Mesenchymal stem cell (in vitro differentiated cells and primary cell): Measurements from ENCODE around the gene RNPS1.

Experiments
- DNase-seq: peaks from one replicate; pipeline ENCODE4 v3.0.0-alpha.2; 2013
- H2AFZ ChIP-seq: one replicate; pipeline ENCODE4 v1.6.1; 2013; ENCODE audit warnings: low read depth, mild to moderate bottlenecking, control low read depth, inconsistent platforms, low read length, moderate library complexity
- H2AK5ac ChIP-seq: 2 replicates; pipeline ENCODE4 v1.6.1; 2013; ENCODE audit warnings: low read length, moderate library complexity, mild to moderate bottlenecking, inconsistent platforms; ENCODE audit not compliant: severe bottlenecking
- H2BK120ac ChIP-seq: one replicate; pipeline ENCODE4 v1.6.1; 2013; ENCODE audit warnings: low read depth, mild to moderate bottlenecking, inconsistent platforms, low read length, moderate library complexity
- H2BK12ac ChIP-seq, 2 experiments: one replicate each; pipeline ENCODE4 v1.6.1; 2013; ENCODE audit warnings: inconsistent platforms in 2 of 2, low read length in 2 of 2, mild to moderate bottlenecking in 2 of 2, moderate library complexity in 2 of 2, control low read depth in 1 of 2
- H2BK15ac ChIP-seq: one replicate; pipeline ENCODE4 v1.6.1; 2013; ENCODE audit warnings: mild to moderate bottlenecking, low read depth, inconsistent platforms; ENCODE audit not compliant: poor library complexity, severe bottlenecking
- H2BK5ac ChIP-seq: 2 replicates; pipeline ENCODE4 v1.6.1; 2013; ENCODE audit warnings: low read depth, mild to moderate bottlenecking, low read length, control low read depth, inconsistent platforms; ENCODE audit not compliant: poor library complexity, severe bottlenecking
- H3K14ac ChIP-seq, 2 experiments: one replicate each; pipeline ENCODE4 v1.6.1; 2013; ENCODE audit warnings: inconsistent platforms in 2 of 2, low read length in 2 of 2, control low read depth in 1 of 2, mild to moderate bottlenecking in 1 of 2, moderate library complexity in 1 of 2
- H3K18ac ChIP-seq, 2 experiments: one replicate each; pipeline ENCODE4 v1.6.1; 2013; ENCODE audit warnings: inconsistent platforms in 2 of 2, low read length in 2 of 2, control low read depth in 1 of 2, low read depth in 1 of 2, mild to moderate bottlenecking in 1 of 2
- H3K23ac ChIP-seq, 2 experiments: one replicate each; pipeline ENCODE4 v1.6.1; 2013; ENCODE audit warnings: inconsistent platforms in 2 of 2, low read length in 2 of 2, mild to moderate bottlenecking in 2 of 2, moderate library complexity in 2 of 2, control low read depth in 1 of 2
- H3K27ac ChIP-seq: 2 replicates; pipeline ENCODE4 v1.5.1; 2013; ENCODE audit warnings: mild to moderate bottlenecking, moderate library complexity, low read length, control low read depth, inconsistent platforms; ENCODE audit not compliant: poor library complexity, severe bottlenecking
- H3K27me3 ChIP-seq, 2 experiments: 2 replicates each; pipeline versions ENCODE4 v1.6.1 to v1.7.0; 2013; ENCODE audit warnings: low read length in 2 of 2, mild to moderate bottlenecking in 2 of 2, moderate library complexity in 2 of 2, control low read depth in 1 of 2, inconsistent platforms in 1 of 2; ENCODE audit not compliant: control insufficient read depth in 1 of 2, insufficient read depth in 1 of 2
- H3K36me3 ChIP-seq, 2 experiments: 2 replicates each; pipeline versions ENCODE4 v1.6.1 to v1.7.0; 2013; ENCODE audit warnings: low read length in 2 of 2, control low read depth in 1 of 2, inconsistent platforms in 1 of 2, low read depth in 1 of 2, mild to moderate bottlenecking in 1 of 2; ENCODE audit not compliant: insufficient read depth in 2 of 2, control insufficient read depth in 1 of 2
- H3K4ac ChIP-seq, 2 experiments: one replicate each; pipeline ENCODE4 v1.6.1; 2013; ENCODE audit warnings: inconsistent platforms in 2 of 2, low read length in 2 of 2, mild to moderate bottlenecking in 2 of 2, moderate library complexity in 2 of 2, control low read depth in 1 of 2, low read depth in 1 of 2
- H3K4me1 ChIP-seq: 2 replicates; pipeline ENCODE4 v1.6.1; 2013; ENCODE audit warnings: low read depth, low read length, control low read depth; ENCODE audit not compliant: control insufficient read depth, insufficient read depth
- H3K4me2 ChIP-seq: 2 replicates; pipeline ENCODE4 v1.6.1; 2013; ENCODE audit warnings: low read length, mild to moderate bottlenecking, inconsistent platforms; ENCODE audit not compliant: poor library complexity, severe bottlenecking
- H3K4me3 ChIP-seq, 2 experiments: 2 replicates each; pipeline versions ENCODE4 v1.5.1 to v1.7.0; 2013; ENCODE audit warnings: low read length in 2 of 2, mild to moderate bottlenecking in 2 of 2, control low read depth in 1 of 2, low read depth in 1 of 2; ENCODE audit not compliant: insufficient read depth in 1 of 2
- H3K79me1 ChIP-seq: replicated peaks from 2 replicates; pipeline ENCODE4 v1.6.1; 2013; ENCODE audit warnings: mild to moderate bottlenecking, control low read depth, low read length, inconsistent platforms; ENCODE audit not compliant: poor library complexity, severe bottlenecking
- H3K9ac ChIP-seq: 2 replicates; pipeline ENCODE4 v1.7.0; 2013; ENCODE audit warnings: mild to moderate bottlenecking, low read length, moderate library complexity
- H3K9me3 ChIP-seq: 2 replicates; pipeline ENCODE4 v1.7.0; 2013; ENCODE audit warnings: mild to moderate bottlenecking, low read length; ENCODE audit not compliant: control insufficient read depth
- H4K8ac ChIP-seq: one replicate; pipeline ENCODE4 v1.6.1; 2013; ENCODE audit warnings: inconsistent platforms, mild to moderate bottlenecking, low read length, moderate library complexity
- H4K91ac ChIP-seq: one replicate; pipeline ENCODE4 v1.6.1; 2013; ENCODE audit warnings: mild to moderate bottlenecking, low read length, inconsistent platforms
- WGBS: methylation state at CpG from one replicate; pipeline ENCODE4 v1.1.7; 2013; ENCODE audit warnings: mixed read lengths; 5-methylcytosine and 5-hydroxymethylcytosine counted together

RNPS1 gene

GRCh38 chr16:2226918-2227317 lies 41.0 kb downstream of the RNPS1 start:
- H4K91ac ChIP-seq, result no peak overlapping the region

GRCh38 chr16:2226245-2226793 lies 41.6 kb downstream of the RNPS1 start:
- Histone ChIP-seq H3K79me1 (peaks cover 24% of the 10 kb centered on the region), H3K4ac (no peak overlapping the region), H3K27ac (no peak overlapping the region), H2AFZ (no peak overlapping the region), H2BK15ac (no peak overlapping the region), H2BK5ac (no peak overlapping the region), H3K4me3 (no peak overlapping the region), H3K14ac (peak overlapping the region in 1 of 2 experiments; percentile 13), H3K9ac (peak overlapping the region; percentile 23), H2AK5ac (peak overlapping the region; percentile 16), H3K9me3 (no peaks in the 10 kb centered on the region), H3K4me2 (no peak overlapping the region), H3K36me3 (peaks cover 26 to 46% of the 10 kb centered on the region in 2 experiments), H3K23ac (no peak overlapping the region), H3K18ac (no peak overlapping the region), H2BK120ac (no peak overlapping the region), H3K27me3 (no peaks in the 10 kb centered on the region), H3K4me1 (peaks cover 30% of the 10 kb centered on the region), H4K91ac (peak overlapping the region; percentile 25), H2BK12ac (no peak overlapping the region), H4K8ac (no peak overlapping the region)
- DNase-seq, result no peak
- 59% methylated on average over 7 of the region's 9 CpGs for WGBS

More at GRCh38 chr16:2226918-2227317, 41.0 kb downstream of the RNPS1 start:
- Histone ChIP-seq H4K8ac (no peak overlapping the region), H3K4me2 (no peak overlapping the region), H3K27me3 (no peaks in the 10 kb centered on the region), H3K23ac (no peak overlapping the region), H2AFZ (no peak overlapping the region), H3K9ac (no peak overlapping the region), H3K36me3 (peaks cover 32 to 52% of the 10 kb centered on the region in 2 experiments), H2BK5ac (no peak overlapping the region), H2BK12ac (no peak overlapping the region), H3K4me1 (peaks cover 30% of the 10 kb centered on the region), H2BK120ac (no peak overlapping the region), H3K4me3 (no peak overlapping the region), H3K4ac (no peak overlapping the region), H2BK15ac (no peak overlapping the region), H3K9me3 (no peaks in the 10 kb centered on the region), H3K79me1 (peaks cover 24% of the 10 kb centered on the region), H3K18ac (no peak overlapping the region), H2AK5ac (no peak overlapping the region), H3K27ac (no peak overlapping the region), H3K14ac (no peak overlapping the region)
- DNase-seq, result no peak
- WGBS, result 95% methylated on average over 6 of the region's 6 CpGs

- peaks cover 12% of the 10 kb centered on the region for H3K79me1 ChIP-seq
- 5% methylated on average over 20 of the region's 22 CpGs for WGBS
Observed at GRCh38 chr16:2223942-2224486, 43.9 kb downstream of the RNPS1 start.

GRCh38 chr16:2223221-2223941 lies 44.5 kb downstream of the RNPS1 start, which contains the start of gene E4F1:
Gene E4F1, plus strand, starts transcription at chr16:2223591. Its CDS starts 23 bp downstream, at chr16:2223614.
- peak within 1 kb of the TSS; percentile 97 to 100 for H3K18ac ChIP-seq
- peaks cover 6% of the 10 kb centered on the region for H3K79me1 ChIP-seq
- WGBS, result under 1% methylated on average over 66 of the region's 82 CpGs
- no peaks in the 10 kb centered on the region for H3K27me3 ChIP-seq
- peak within 1 kb of the TSS; percentile 46 to 90 for H3K23ac ChIP-seq
- peak within 1 kb of the TSS; percentile 97 for H3K4ac ChIP-seq
- no peak within 1 kb of the TSS for H2AK5ac ChIP-seq
- peak; percentile 99 for DNase-seq
- peak within 1 kb of the TSS; percentile 96 to 98 for H2BK12ac ChIP-seq
- peak within 1 kb of the TSS; percentile 71 for H3K4me2 ChIP-seq
- peaks cover 23% of the 10 kb centered on the region for H3K4me1 ChIP-seq
- H2BK15ac ChIP-seq, result peak within 1 kb of the TSS; percentile 94
- peak within 1 kb of the TSS; percentile 100 for H4K8ac ChIP-seq
- H3K9ac ChIP-seq, result peak within 1 kb of the TSS; percentile 95
- H2BK5ac ChIP-seq, result peak within 1 kb of the TSS; percentile 46
- H3K36me3 ChIP-seq, result peaks cover under 1 to 16% of the 10 kb centered on the region in 2 experiments
- peak within 1 kb of the TSS in 1 of 2 experiments; percentile 98 for H3K14ac ChIP-seq
- peak within 1 kb of the TSS; percentile 93 for H4K91ac ChIP-seq
- no peaks in the 10 kb centered on the region for H3K9me3 ChIP-seq
- H3K27ac ChIP-seq, result peak within 1 kb of the TSS; percentile 74
- peak within 1 kb of the TSS; percentile 89 to 93 for H3K4me3 ChIP-seq
- peak within 1 kb of the TSS; percentile 79 for H2BK120ac ChIP-seq
- H2AFZ ChIP-seq, result peak within 1 kb of the TSS; percentile 84

More at GRCh38 chr16:2223942-2224486, 43.9 kb downstream of the RNPS1 start:
- Histone ChIP-seq H3K27ac (peak overlapping the region; percentile 74), H3K14ac (peak overlapping the region in 1 of 2 experiments; percentile 98), H3K27me3 (no peaks in the 10 kb centered on the region), H2BK5ac (no peak overlapping the region), H3K4me1 (peaks cover 23% of the 10 kb centered on the region), H3K9me3 (no peaks in the 10 kb centered on the region), H3K23ac (peak overlapping the region in 1 of 2 experiments; percentile 90), H3K4me3 (peak overlapping the region; percentile 89 to 93), H2AFZ (peak overlapping the region; percentile 84), H4K8ac (peak overlapping the region; percentile 85), H3K4me2 (peak overlapping the region; percentile 64), H3K9ac (peak overlapping the region; percentile 95), H3K36me3 (peaks cover 7 to 23% of the 10 kb centered on the region in 2 experiments), H2BK12ac (no peak overlapping the region), H3K18ac (peak overlapping the region; percentile 70 to 90), H4K91ac (peak overlapping the region; percentile 27), H2AK5ac (no peak overlapping the region), H2BK120ac (peak overlapping the region; percentile 79), H3K4ac (peak overlapping the region; percentile 75 to 97), H2BK15ac (no peak overlapping the region)
- peak; percentile 70 for DNase-seq
